Measurements from ENCODE around the gene LYSET. TPM values are rescaled to one million over a fixed set of nuclear protein-coding genes. Genes with fewer than 3 reads are reported as not detected.

Gene LYSET
- total and polyA plus RNA-seq, 2 donors (not counting 1 experiment from before 2014, with no cell fraction given), result 11.6 TPM

GRCh38 chr14:93199031-93199430 is 13.9 kb downstream of the LYSET start:
- DNase-seq (ENCODE audit: low read depth in 2 of 2), result no peak
- Histone ChIP-seq H2AFZ (ENCODE audit: low read length) (no peak overlapping the region), H3K27me3 (ENCODE audit: control insufficient read depth, insufficient read depth, low read length) (no peaks in the 10 kb centered on the region), H3K4me1 (ENCODE audit: control insufficient read depth, extremely low read depth, insufficient read depth, low read length) (no peaks in the 10 kb centered on the region), H3K4me3 (replicated peaks in 1 of 4; ENCODE audit: control extremely low read depth in 1 of 4, insufficient read depth in 1 of 4, low read depth in 3 of 4, low read length in 4 of 4) (no peak overlapping the region), H3K9me3 (ENCODE audit: control insufficient read depth, insufficient read depth, low read depth, low read length) (no peaks in the 10 kb centered on the region), H3K4me2 (ENCODE audit: extremely low read depth, insufficient read depth, low read length) (no peak overlapping the region), H3K36me3 (ENCODE audit: control insufficient read depth, insufficient read depth, low read length) (no peaks in the 10 kb centered on the region), H3K9ac (ENCODE audit: insufficient read depth, low read length) (no peak overlapping the region), H4K20me1 (ENCODE audit: control insufficient read depth, extremely low read depth, insufficient read depth, low read length) (no peaks in the 10 kb centered on the region), H3K27ac (ENCODE audit: insufficient read depth, low read length) (no peak overlapping the region), H3K79me2 (ENCODE audit: control insufficient read depth, insufficient read depth, low read length) (no peaks in the 10 kb centered on the region)
- TF ChIP-seq EZH2 (IDR thresholded peaks at IDR 0.05; ENCODE audit: low read length, missing control alignments), result no peak
- TF ChIP-seq, protein P1, sequence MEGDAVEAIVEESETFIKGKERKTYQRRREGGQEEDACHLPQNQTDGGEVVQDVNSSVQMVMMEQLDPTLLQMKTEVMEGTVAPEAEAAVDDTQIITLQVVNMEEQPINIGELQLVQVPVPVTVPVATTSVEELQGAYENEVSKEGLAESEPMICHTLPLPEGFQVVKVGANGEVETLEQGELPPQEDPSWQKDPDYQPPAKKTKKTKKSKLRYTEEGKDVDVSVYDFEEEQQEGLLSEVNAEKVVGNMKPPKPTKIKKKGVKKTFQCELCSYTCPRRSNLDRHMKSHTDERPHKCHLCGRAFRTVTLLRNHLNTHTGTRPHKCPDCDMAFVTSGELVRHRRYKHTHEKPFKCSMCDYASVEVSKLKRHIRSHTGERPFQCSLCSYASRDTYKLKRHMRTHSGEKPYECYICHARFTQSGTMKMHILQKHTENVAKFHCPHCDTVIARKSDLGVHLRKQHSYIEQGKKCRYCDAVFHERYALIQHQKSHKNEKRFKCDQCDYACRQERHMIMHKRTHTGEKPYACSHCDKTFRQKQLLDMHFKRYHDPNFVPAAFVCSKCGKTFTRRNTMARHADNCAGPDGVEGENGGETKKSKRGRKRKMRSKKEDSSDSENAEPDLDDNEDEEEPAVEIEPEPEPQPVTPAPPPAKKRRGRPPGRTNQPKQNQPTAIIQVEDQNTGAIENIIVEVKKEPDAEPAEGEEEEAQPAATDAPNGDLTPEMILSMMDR (conservative IDR thresholded peaks at IDR 0.05 in 1 of 2, IDR thresholded peaks at IDR 0.05 in 1 of 2; ENCODE audit: low read depth in 1 of 2, low read length in 2 of 2), result no peak

- no peaks in the 10 kb centered on the region for H3K27me3 ChIP-seq (ENCODE audit: control insufficient read depth, insufficient read depth, low read length)
- no peak overlapping the region for H3K4me3 ChIP-seq (replicated peaks in 1 of 4; ENCODE audit: control extremely low read depth in 1 of 4, insufficient read depth in 1 of 4, low read depth in 3 of 4, low read length in 4 of 4)
- H3K79me2 ChIP-seq (ENCODE audit: control insufficient read depth, insufficient read depth, low read length), result peaks cover 10% of the 10 kb centered on the region
- TF ChIP-seq, protein P1 (conservative IDR thresholded peaks at IDR 0.05 in 1 of 2, IDR thresholded peaks at IDR 0.05 in 1 of 2; ENCODE audit: low read depth in 1 of 2, low read length in 2 of 2), result no peak
- no peak for TF ChIP-seq EZH2 (IDR thresholded peaks at IDR 0.05; ENCODE audit: low read length, missing control alignments)
- H3K9ac ChIP-seq (ENCODE audit: insufficient read depth, low read length), result no peak overlapping the region
- H4K20me1 ChIP-seq (ENCODE audit: control insufficient read depth, extremely low read depth, insufficient read depth, low read length), result no peaks in the 10 kb centered on the region
- H3K4me1 ChIP-seq (ENCODE audit: control insufficient read depth, extremely low read depth, insufficient read depth, low read length), result no peaks in the 10 kb centered on the region
- H3K9me3 ChIP-seq (ENCODE audit: control insufficient read depth, insufficient read depth, low read depth, low read length), result no peaks in the 10 kb centered on the region
- no peak overlapping the region for H2AFZ ChIP-seq (ENCODE audit: low read length)
- no peaks in the 10 kb centered on the region for H3K36me3 ChIP-seq (ENCODE audit: control insufficient read depth, insufficient read depth, low read length)
- H3K27ac ChIP-seq (ENCODE audit: insufficient read depth, low read length), result no peak overlapping the region
- H3K4me2 ChIP-seq (ENCODE audit: extremely low read depth, insufficient read depth, low read length), result no peak overlapping the region
- no peak for DNase-seq (ENCODE audit: low read depth in 2 of 2)
Measured at GRCh38 chr14:93200553-93200952, 15.4 kb downstream of the LYSET start.

- H3K27me3 ChIP-seq (ENCODE audit: control insufficient read depth, insufficient read depth, low read length), result no peaks in the 10 kb centered on the region
- no peak overlapping the region for H3K27ac ChIP-seq (ENCODE audit: insufficient read depth, low read length)
- H4K20me1 ChIP-seq (ENCODE audit: control insufficient read depth, extremely low read depth, insufficient read depth, low read length), result no peaks in the 10 kb centered on the region
- H3K9ac ChIP-seq (ENCODE audit: insufficient read depth, low read length), result no peak overlapping the region
- H3K9me3 ChIP-seq (ENCODE audit: control insufficient read depth, insufficient read depth, low read depth, low read length), result no peaks in the 10 kb centered on the region
- DNase-seq (ENCODE audit: low read depth in 2 of 2), result no peak
- TF ChIP-seq, protein P1 (conservative IDR thresholded peaks at IDR 0.05 in 1 of 2, IDR thresholded peaks at IDR 0.05 in 1 of 2; ENCODE audit: low read depth in 1 of 2, low read length in 2 of 2), result no peak
- no peak for TF ChIP-seq EZH2 (IDR thresholded peaks at IDR 0.05; ENCODE audit: low read length, missing control alignments)
- H3K4me1 ChIP-seq (ENCODE audit: control insufficient read depth, extremely low read depth, insufficient read depth, low read length), result no peaks in the 10 kb centered on the region
- no peak overlapping the region for H3K4me2 ChIP-seq (ENCODE audit: extremely low read depth, insufficient read depth, low read length)
- no peak overlapping the region for H2AFZ ChIP-seq (ENCODE audit: low read length)
- peaks cover 15% of the 10 kb centered on the region for H3K79me2 ChIP-seq (ENCODE audit: control insufficient read depth, insufficient read depth, low read length)
- no peaks in the 10 kb centered on the region for H3K36me3 ChIP-seq (ENCODE audit: control insufficient read depth, insufficient read depth, low read length)
- no peak overlapping the region for H3K4me3 ChIP-seq (replicated peaks in 1 of 4; ENCODE audit: control extremely low read depth in 1 of 4, insufficient read depth in 1 of 4, low read depth in 3 of 4, low read length in 4 of 4)
Measured at GRCh38 chr14:93201155-93201704, 16.1 kb downstream of the LYSET start.
